ENCODE results near the gene HEATR1. TPM values are rescaled to one million over a fixed set of nuclear protein-coding genes. Genes with fewer than 3 reads are reported as not detected.

Gene HEATR1
- total RNA-seq, 1 experiment from 2014 or later, result 27.6 TPM

DNA sequence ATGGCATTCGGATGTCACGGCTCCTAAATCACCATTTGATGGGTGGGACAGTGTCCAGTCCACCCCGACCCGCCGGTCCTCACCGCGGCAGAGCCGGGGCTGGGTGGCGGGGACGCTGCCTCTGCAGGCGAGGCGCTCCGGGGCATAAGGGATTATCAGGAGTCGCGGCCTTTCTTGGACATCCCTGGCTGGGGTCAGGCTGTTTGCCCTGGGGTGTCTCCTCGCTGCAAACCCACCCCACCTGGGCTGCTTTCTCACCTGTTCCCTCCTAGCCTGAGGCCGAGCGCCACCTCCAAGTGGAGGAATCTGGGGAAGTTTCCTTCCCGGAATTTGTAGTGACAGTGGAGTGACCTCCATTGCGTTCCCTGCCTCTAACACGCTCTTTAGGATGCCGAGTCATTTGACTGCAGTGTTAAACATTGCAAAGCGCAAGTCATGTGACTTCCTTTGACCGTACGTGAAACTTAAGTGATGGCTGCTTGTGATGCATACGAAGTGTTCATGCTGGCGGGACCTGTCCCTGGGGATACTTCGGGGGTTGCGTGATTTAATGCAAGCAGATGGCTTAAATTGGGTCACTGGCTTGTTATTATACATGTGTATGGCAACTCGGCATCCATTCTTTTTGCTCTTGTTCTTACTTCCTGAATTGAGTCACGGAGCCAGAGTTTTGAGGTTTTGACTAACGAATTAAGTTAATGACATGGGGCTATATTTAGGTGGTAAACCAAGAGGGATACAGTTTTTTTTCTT is 80.0 kb downstream of the HEATR1 start:
- ChIA-PET CTCF (no interaction called here), POLR2A (ENCODE audit: unreplicated experiment) (no interaction called here)
- intact Hi-C loops (cut with micrococcal nuclease), result no loop called here
- H3K9me3 ChIP-seq (ENCODE audit: low read length), result no peaks in the 10 kb centered on the region
- H3K27me3 ChIP-seq (ENCODE audit: low read length), result no peaks in the 10 kb centered on the region
- H3K4me3 ChIP-seq (ENCODE audit: low read length), result peak overlapping the region; percentile 99
- H3K4me1 ChIP-seq (ENCODE audit: insufficient read depth, low read length), result peaks cover 9% of the 10 kb centered on the region
- H2AFZ ChIP-seq (ENCODE audit: low read length), result peak overlapping the region; percentile 97
- peak; percentile 64 for DNase-seq
- H3K9ac ChIP-seq (ENCODE audit: low read length), result peak overlapping the region; percentile 87
- no peaks in the 10 kb centered on the region for H3F3A ChIP-seq (ENCODE audit: low read length, unreplicated experiment)
- H3K36me3 ChIP-seq (ENCODE audit: low read depth, low read length), result peaks cover 7% of the 10 kb centered on the region; the same call in 1 of the 2 replicates
- H3K27ac ChIP-seq (ENCODE audit: low read length), result peak overlapping the region; percentile 65
- peak; percentile 68 for ATAC-seq
- peaks cover 19% of the 10 kb centered on the region for H3K79me2 ChIP-seq (ENCODE audit: low read length)
- H3K4me2 ChIP-seq (ENCODE audit: low read length), result peak overlapping the region; percentile 97
- no peaks in the 10 kb centered on the region for H3K9me2 ChIP-seq (replicated peaks; ENCODE audit: low read length)
- TF ChIP-seq EZH2 (IDR thresholded peaks at IDR 0.05; ENCODE audit: low read length, unreplicated experiment), result no peak
- no peaks in the 10 kb centered on the region for H4K20me1 ChIP-seq (ENCODE audit: low read length)
- TSS peak; percentile 35 for BruUV-seq (replicated peaks)

GRCh38 chr1:236523704-236524141 is 80.6 kb downstream of the HEATR1 start, which contains the start of gene LGALS8:
LGALS8 (plus strand) TSS chr1:236523982; CDS start chr1:236526071, 2,089 bp downstream.
- peak within 1 kb of the TSS; percentile 97 for H2AFZ ChIP-seq (ENCODE audit: low read length)
- peaks cover 19% of the 10 kb centered on the region for H3K79me2 ChIP-seq (ENCODE audit: low read length)
- peaks cover 7% of the 10 kb centered on the region; the same call in 1 of the 2 replicates for H3K36me3 ChIP-seq (ENCODE audit: low read depth, low read length)
- intact Hi-C loops (cut with micrococcal nuclease), result no loop called here
- no peaks in the 10 kb centered on the region for H3K9me2 ChIP-seq (replicated peaks; ENCODE audit: low read length)
- ChIA-PET POLR2A (ENCODE audit: unreplicated experiment) (interaction anchor here (0.6 kb wide), 1 partner anchor 21 kb away, joined by 3 read pairs; no protein-coding TSS in a partner anchor), CTCF (interaction anchor here (0.7 kb wide), 1 partner anchor 8 kb away, joined by 4 read pairs; no protein-coding TSS in a partner anchor)
- no peaks in the 10 kb centered on the region for H3K9me3 ChIP-seq (ENCODE audit: low read length)
- BruUV-seq (replicated peaks), result no TSS peak
- no peaks in the 10 kb centered on the region for H3K27me3 ChIP-seq (ENCODE audit: low read length)
- ATAC-seq (peak; percentile 78), DNase-seq (peak; percentile 67)
- H3K9ac ChIP-seq (ENCODE audit: low read length), result peak within 1 kb of the TSS; percentile 87
- H3F3A ChIP-seq (ENCODE audit: low read length, unreplicated experiment), result no peaks in the 10 kb centered on the region
- H3K27ac ChIP-seq (ENCODE audit: low read length), result peak within 1 kb of the TSS; percentile 65
- H4K20me1 ChIP-seq (ENCODE audit: low read length), result no peaks in the 10 kb centered on the region
- TF ChIP-seq, protein P1, sequence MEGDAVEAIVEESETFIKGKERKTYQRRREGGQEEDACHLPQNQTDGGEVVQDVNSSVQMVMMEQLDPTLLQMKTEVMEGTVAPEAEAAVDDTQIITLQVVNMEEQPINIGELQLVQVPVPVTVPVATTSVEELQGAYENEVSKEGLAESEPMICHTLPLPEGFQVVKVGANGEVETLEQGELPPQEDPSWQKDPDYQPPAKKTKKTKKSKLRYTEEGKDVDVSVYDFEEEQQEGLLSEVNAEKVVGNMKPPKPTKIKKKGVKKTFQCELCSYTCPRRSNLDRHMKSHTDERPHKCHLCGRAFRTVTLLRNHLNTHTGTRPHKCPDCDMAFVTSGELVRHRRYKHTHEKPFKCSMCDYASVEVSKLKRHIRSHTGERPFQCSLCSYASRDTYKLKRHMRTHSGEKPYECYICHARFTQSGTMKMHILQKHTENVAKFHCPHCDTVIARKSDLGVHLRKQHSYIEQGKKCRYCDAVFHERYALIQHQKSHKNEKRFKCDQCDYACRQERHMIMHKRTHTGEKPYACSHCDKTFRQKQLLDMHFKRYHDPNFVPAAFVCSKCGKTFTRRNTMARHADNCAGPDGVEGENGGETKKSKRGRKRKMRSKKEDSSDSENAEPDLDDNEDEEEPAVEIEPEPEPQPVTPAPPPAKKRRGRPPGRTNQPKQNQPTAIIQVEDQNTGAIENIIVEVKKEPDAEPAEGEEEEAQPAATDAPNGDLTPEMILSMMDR (conservative IDR thresholded peaks at IDR 0.05; ENCODE audit: low read depth, low read length), result no peak
- no peak for TF ChIP-seq EZH2phosphoT487 (IDR thresholded peaks at IDR 0.05; ENCODE audit: borderline replicate concordance, low read length)
- no peak for TF ChIP-seq EZH2 (IDR thresholded peaks at IDR 0.05; ENCODE audit: low read length, unreplicated experiment)
- H3K4me2 ChIP-seq (ENCODE audit: low read length), result peak within 1 kb of the TSS; percentile 97
- H3K4me1 ChIP-seq (ENCODE audit: insufficient read depth, low read length), result peaks cover 9% of the 10 kb centered on the region
- H3K4me3 ChIP-seq (ENCODE audit: low read length), result peak within 1 kb of the TSS; percentile 99

DNA sequence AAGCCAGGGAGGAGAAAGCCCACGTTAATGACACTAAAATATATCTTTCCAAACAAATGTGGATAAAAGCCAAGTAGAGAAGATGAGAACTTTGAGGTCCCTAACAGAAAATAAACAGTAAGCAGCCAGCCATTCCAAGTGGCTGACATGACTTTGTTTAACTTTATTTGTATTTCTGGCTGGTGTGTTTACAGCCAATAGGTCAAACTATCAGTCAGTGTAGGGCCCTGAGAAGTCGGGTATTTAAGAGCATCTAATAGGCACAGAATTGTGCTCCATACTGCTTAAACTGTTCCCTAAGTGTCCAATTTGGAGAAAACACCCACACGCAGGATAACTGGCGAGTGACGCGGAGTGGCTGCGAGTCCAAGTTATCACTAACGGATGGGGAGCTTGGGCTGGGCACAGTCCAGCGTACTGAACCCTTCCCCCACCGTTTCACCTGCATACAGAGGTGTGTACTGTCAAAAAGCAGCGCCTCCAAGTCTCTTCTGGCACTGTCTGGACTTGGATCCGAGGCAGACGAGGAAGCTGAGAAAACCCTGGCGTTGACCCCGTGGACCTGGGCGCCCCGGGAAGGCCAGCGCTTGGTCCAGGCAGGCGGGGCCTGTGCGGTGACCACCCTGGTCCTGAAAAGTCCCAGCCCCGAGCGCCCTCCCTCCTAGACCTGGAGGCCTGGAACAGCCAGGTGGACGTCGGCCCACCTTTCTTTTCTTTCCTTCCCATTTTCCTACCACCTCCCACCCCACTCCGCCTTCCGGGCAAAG is 81.2 kb downstream of the HEATR1 start:
- peaks cover 14% of the 10 kb centered on the region for H3K4me1 ChIP-seq (ENCODE audit: insufficient read depth, low read length)
- peak overlapping the region; percentile 65 for H3K27ac ChIP-seq (ENCODE audit: low read length)
- CTCF ChIA-PET, result interaction anchor here (0.7 kb wide), 1 partner anchor 9 kb away, joined by 4 read pairs; no protein-coding TSS in a partner anchor
- peak overlapping the region; percentile 99 for H3K4me3 ChIP-seq (ENCODE audit: low read length)
- H3K9me3 ChIP-seq (ENCODE audit: low read length), result no peaks in the 10 kb centered on the region
- BruUV-seq (replicated peaks), result TSS peak; percentile 53
- intact Hi-C loops (cut with micrococcal nuclease), result no loop called here
- peak overlapping the region; percentile 97 for H2AFZ ChIP-seq (ENCODE audit: low read length)
- peak overlapping the region; percentile 97 for H3K4me2 ChIP-seq (ENCODE audit: low read length)
- ATAC-seq (peak; percentile 58), DNase-seq (peak; percentile 18)
- POLR2A ChIA-PET (ENCODE audit: unreplicated experiment), result interaction anchor here (0.6 kb wide), 1 partner anchor 20 kb away, joined by 3 read pairs; no protein-coding TSS in a partner anchor
- TF ChIP-seq EZH2 (IDR thresholded peaks at IDR 0.05; ENCODE audit: low read length, unreplicated experiment) (no peak), EZH2phosphoT487 (IDR thresholded peaks at IDR 0.05; ENCODE audit: borderline replicate concordance, low read length) (no peak)
- TF ChIP-seq, protein P1 (conservative IDR thresholded peaks at IDR 0.05; ENCODE audit: low read depth, low read length), result no peak
- H3K9me2 ChIP-seq (replicated peaks; ENCODE audit: low read length), result no peaks in the 10 kb centered on the region
- no peaks in the 10 kb centered on the region for H3K27me3 ChIP-seq (ENCODE audit: low read length)
- H3K36me3 ChIP-seq (ENCODE audit: low read depth, low read length), result peaks cover 7% of the 10 kb centered on the region; the same call in 1 of the 2 replicates
- no peaks in the 10 kb centered on the region for H3F3A ChIP-seq (ENCODE audit: low read length, unreplicated experiment)
- peaks cover 19% of the 10 kb centered on the region for H3K79me2 ChIP-seq (ENCODE audit: low read length)
- H4K20me1 ChIP-seq (ENCODE audit: low read length), result no peaks in the 10 kb centered on the region
- peak overlapping the region; percentile 87 for H3K9ac ChIP-seq (ENCODE audit: low read length)

Measured in PC-3 (cell line).